ENCODE data around the gene BOD1. TPM values are rescaled to one million over a fixed set of nuclear protein-coding genes. Genes with fewer than 3 reads are reported as not detected.

BOD1 gene
- total and polyA plus RNA-seq, 2 donors (not counting 1 experiment from before 2014, with no cell fraction given), result 60.7 to 86.9 TPM

DNA sequence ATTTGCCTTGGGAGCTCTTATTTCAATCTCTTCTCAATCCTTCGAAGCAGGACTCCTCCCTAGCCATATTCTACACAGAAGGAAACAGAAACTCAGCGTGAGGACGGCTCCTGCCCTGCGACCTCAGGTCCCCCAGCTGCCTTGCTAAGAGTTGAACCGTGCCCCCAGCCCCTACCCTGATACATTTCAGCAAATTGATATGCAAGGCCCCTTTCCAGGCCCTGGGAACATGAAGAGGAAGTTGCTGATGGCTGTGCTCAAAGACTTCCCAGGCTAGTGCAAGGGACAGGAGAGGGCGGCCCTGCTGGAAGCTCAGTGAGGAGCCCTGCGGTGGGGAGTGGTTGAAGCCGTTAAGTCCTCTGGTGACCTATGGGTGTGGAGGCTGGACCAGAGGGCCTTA, 41.5 kb downstream of the BOD1 start:
- H3K27ac ChIP-seq (ENCODE audit: insufficient read depth, low read length), result no peak overlapping the region
- no peaks in the 10 kb centered on the region for H4K20me1 ChIP-seq (ENCODE audit: control insufficient read depth, extremely low read depth, insufficient read depth, low read length)
- H3K4me3 ChIP-seq (replicated peaks in 1 of 4; ENCODE audit: control extremely low read depth in 1 of 4, insufficient read depth in 1 of 4, low read depth in 3 of 4, low read length in 4 of 4), result no peak overlapping the region
- DNase-seq (ENCODE audit: low read depth in 2 of 2), result no peak
- H3K9ac ChIP-seq (ENCODE audit: insufficient read depth, low read length), result no peak overlapping the region
- peaks cover 3% of the 10 kb centered on the region for H3K4me1 ChIP-seq (ENCODE audit: control insufficient read depth, extremely low read depth, insufficient read depth, low read length)
- TF ChIP-seq, protein P1, sequence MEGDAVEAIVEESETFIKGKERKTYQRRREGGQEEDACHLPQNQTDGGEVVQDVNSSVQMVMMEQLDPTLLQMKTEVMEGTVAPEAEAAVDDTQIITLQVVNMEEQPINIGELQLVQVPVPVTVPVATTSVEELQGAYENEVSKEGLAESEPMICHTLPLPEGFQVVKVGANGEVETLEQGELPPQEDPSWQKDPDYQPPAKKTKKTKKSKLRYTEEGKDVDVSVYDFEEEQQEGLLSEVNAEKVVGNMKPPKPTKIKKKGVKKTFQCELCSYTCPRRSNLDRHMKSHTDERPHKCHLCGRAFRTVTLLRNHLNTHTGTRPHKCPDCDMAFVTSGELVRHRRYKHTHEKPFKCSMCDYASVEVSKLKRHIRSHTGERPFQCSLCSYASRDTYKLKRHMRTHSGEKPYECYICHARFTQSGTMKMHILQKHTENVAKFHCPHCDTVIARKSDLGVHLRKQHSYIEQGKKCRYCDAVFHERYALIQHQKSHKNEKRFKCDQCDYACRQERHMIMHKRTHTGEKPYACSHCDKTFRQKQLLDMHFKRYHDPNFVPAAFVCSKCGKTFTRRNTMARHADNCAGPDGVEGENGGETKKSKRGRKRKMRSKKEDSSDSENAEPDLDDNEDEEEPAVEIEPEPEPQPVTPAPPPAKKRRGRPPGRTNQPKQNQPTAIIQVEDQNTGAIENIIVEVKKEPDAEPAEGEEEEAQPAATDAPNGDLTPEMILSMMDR (conservative IDR thresholded peaks at IDR 0.05 in 1 of 2, IDR thresholded peaks at IDR 0.05 in 1 of 2; ENCODE audit: low read depth in 1 of 2, low read length in 2 of 2), result no peak
- no peak for TF ChIP-seq EZH2 (IDR thresholded peaks at IDR 0.05; ENCODE audit: low read length, missing control alignments)
- no peak overlapping the region for H2AFZ ChIP-seq (ENCODE audit: low read length)
- H3K79me2 ChIP-seq (ENCODE audit: control insufficient read depth, insufficient read depth, low read length), result no peaks in the 10 kb centered on the region
- no peaks in the 10 kb centered on the region for H3K36me3 ChIP-seq (ENCODE audit: control insufficient read depth, insufficient read depth, low read length)
- H3K4me2 ChIP-seq (ENCODE audit: extremely low read depth, insufficient read depth, low read length), result no peak overlapping the region
- H3K27me3 ChIP-seq (ENCODE audit: control insufficient read depth, insufficient read depth, low read length), result no peaks in the 10 kb centered on the region
- no peaks in the 10 kb centered on the region for H3K9me3 ChIP-seq (ENCODE audit: control insufficient read depth, insufficient read depth, low read depth, low read length)

DNA sequence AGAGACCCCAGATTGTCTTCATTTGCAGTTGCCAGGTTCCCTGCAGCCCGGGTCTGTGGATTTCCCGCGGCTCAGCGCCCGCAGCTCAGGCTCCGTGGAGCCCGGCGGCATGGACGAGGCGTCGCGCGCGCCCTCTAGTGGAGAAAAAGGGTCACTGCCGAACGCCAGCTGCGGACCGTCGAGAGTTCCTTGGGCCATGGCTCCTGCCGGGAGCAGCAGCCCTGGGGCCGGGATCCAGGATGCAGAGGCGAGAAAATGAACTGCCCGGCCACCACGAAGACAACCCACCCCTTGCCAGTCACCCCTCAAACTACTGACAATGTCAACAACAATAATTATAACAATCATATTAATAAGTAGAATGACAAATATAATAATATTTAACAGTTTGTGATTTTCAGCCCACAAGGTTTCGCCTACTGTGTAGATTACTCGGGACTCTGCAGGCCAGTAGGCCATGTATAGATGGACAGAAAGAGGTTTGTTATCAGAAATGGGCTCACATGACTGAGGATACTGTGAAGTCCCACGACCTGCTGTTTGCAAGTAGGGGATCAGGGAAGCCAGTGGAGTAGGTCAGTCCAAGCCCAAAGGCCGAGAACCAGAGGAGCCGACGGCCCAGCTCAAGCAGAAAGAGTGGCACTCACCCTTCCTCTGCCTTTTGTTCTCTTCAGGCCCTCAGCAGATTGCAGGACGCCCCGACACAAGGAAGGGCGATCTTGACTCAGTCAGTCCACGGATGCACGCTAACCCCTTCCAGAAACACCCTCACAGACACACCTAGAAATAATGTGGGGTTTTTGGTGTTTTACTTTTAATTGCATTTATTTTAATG, 43.1 kb downstream of the BOD1 start:
- H3K4me3 ChIP-seq (replicated peaks in 1 of 4; ENCODE audit: control extremely low read depth in 1 of 4, insufficient read depth in 1 of 4, low read depth in 3 of 4, low read length in 4 of 4), result peak overlapping the region in 1 of 4 experiments; percentile 34
- TF ChIP-seq EZH2 (IDR thresholded peaks at IDR 0.05; ENCODE audit: low read length, missing control alignments), result no peak
- TF ChIP-seq, protein P1 (conservative IDR thresholded peaks at IDR 0.05 in 1 of 2, IDR thresholded peaks at IDR 0.05 in 1 of 2; ENCODE audit: low read depth in 1 of 2, low read length in 2 of 2), result peak; percentile 81 to 93
- no peaks in the 10 kb centered on the region for H3K79me2 ChIP-seq (ENCODE audit: control insufficient read depth, insufficient read depth, low read length)
- peak overlapping the region; percentile 82 for H2AFZ ChIP-seq (ENCODE audit: low read length)
- no peaks in the 10 kb centered on the region for H3K9me3 ChIP-seq (ENCODE audit: control insufficient read depth, insufficient read depth, low read depth, low read length)
- peak; percentile 26 to 52 for DNase-seq (ENCODE audit: low read depth in 2 of 2)
- peak overlapping the region; percentile 92 for H3K4me2 ChIP-seq (ENCODE audit: extremely low read depth, insufficient read depth, low read length)
- H3K4me1 ChIP-seq (ENCODE audit: control insufficient read depth, extremely low read depth, insufficient read depth, low read length), result peaks cover 3% of the 10 kb centered on the region
- no peaks in the 10 kb centered on the region for H4K20me1 ChIP-seq (ENCODE audit: control insufficient read depth, extremely low read depth, insufficient read depth, low read length)
- no peaks in the 10 kb centered on the region for H3K27me3 ChIP-seq (ENCODE audit: control insufficient read depth, insufficient read depth, low read length)
- H3K27ac ChIP-seq (ENCODE audit: insufficient read depth, low read length), result no peak overlapping the region
- no peaks in the 10 kb centered on the region for H3K36me3 ChIP-seq (ENCODE audit: control insufficient read depth, insufficient read depth, low read length)
- H3K9ac ChIP-seq (ENCODE audit: insufficient read depth, low read length), result peak overlapping the region; percentile 5

DNA sequence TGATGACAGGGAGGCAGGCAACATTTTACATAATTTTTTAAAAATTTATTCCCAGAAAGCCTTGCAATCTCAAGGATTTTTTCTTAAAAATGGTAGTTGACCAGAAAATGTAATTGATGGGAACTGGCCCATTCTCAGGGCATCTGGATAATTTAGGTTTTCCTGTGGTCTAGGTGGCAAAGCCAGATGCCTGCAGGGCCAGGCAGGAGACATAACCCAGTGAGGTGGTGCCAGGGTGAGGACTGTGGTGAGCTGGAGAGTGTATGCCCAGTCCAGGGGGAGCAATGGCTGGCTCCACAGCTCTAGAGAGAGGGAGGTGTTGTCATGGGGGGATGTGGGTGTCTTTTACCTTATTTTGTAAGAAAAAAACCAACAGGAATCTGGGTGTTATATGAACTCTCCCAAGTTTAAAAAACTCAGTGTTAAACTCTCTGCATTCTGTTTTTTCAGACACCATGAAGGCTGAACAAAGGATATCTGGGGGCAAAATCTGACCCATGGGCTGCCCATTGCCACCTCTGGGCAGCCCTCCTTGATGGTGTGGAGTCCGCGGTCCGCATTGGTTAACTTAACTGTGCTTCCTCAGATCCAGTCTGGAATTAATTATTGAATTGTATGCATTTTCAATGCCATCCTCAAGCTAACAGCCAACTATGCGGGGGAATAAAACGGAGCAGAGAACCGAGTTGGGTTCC, 43.9 kb downstream of the BOD1 start:
- H3K4me1 ChIP-seq (ENCODE audit: control insufficient read depth, extremely low read depth, insufficient read depth, low read length), result peaks cover 3% of the 10 kb centered on the region
- DNase-seq (ENCODE audit: low read depth in 2 of 2), result no peak
- no peak for TF ChIP-seq EZH2 (IDR thresholded peaks at IDR 0.05; ENCODE audit: low read length, missing control alignments)
- TF ChIP-seq, protein P1 (conservative IDR thresholded peaks at IDR 0.05 in 1 of 2, IDR thresholded peaks at IDR 0.05 in 1 of 2; ENCODE audit: low read depth in 1 of 2, low read length in 2 of 2), result no peak
- no peaks in the 10 kb centered on the region for H3K27me3 ChIP-seq (ENCODE audit: control insufficient read depth, insufficient read depth, low read length)
- H3K36me3 ChIP-seq (ENCODE audit: control insufficient read depth, insufficient read depth, low read length), result no peaks in the 10 kb centered on the region
- H3K9me3 ChIP-seq (ENCODE audit: control insufficient read depth, insufficient read depth, low read depth, low read length), result no peaks in the 10 kb centered on the region
- H3K27ac ChIP-seq (ENCODE audit: insufficient read depth, low read length), result no peak overlapping the region
- peak overlapping the region; percentile 92 for H3K4me2 ChIP-seq (ENCODE audit: extremely low read depth, insufficient read depth, low read length)
- peak overlapping the region; percentile 5 for H3K9ac ChIP-seq (ENCODE audit: insufficient read depth, low read length)
- H3K79me2 ChIP-seq (ENCODE audit: control insufficient read depth, insufficient read depth, low read length), result no peaks in the 10 kb centered on the region
- H3K4me3 ChIP-seq (replicated peaks in 1 of 4; ENCODE audit: control extremely low read depth in 1 of 4, insufficient read depth in 1 of 4, low read depth in 3 of 4, low read length in 4 of 4), result peak overlapping the region in 1 of 4 experiments; percentile 34
- H2AFZ ChIP-seq (ENCODE audit: low read length), result peak overlapping the region; percentile 82
- no peaks in the 10 kb centered on the region for H4K20me1 ChIP-seq (ENCODE audit: control insufficient read depth, extremely low read depth, insufficient read depth, low read length)
